K562 (cell line): ENCODE data around the gene MAEL. TPM values are rescaled to one million over a fixed set of nuclear protein-coding genes. Genes with fewer than 3 reads are reported as not detected.

ENCODE experiments used
- SPI1 ChIP-seq: IDR thresholded peaks from 2 replicates; pipeline ENCODE4 v1.6.1; 2011; ENCODE audit warnings: low read depth, low read length, control low read depth, borderline replicate concordance
- polyA plus RNA-seq, 8 experiments: library from polyadenylated mRNA; depleted of rRNA in 4 of 8; stranded (reverse) in 5 of 8; unstranded in 3 of 8; fragments of >200 nt; fragmentation: Nextera tagmentation in 2 of 8; fragmentation: Illumina TruSeq in 1 of 8; extraction: Ambion mirVana in 2 of 8; extraction: Trizol in 1 of 8; gene quantifications; 2 replicates each; pipeline versions ENCODE4 v1.2.1 to v1.2.3, GENCODE V29; 2011 to 2014; ENCODE audit warnings: inconsistent platforms in 1 of 8, missing spikeins in 1 of 8
- total RNA-seq, 7 experiments: library from RNA; depleted of rRNA in 6 of 7; stranded (reverse); fragments of >200 nt in 6 of 7; fragmentation: Illumina TruSeq in 2 of 7; extraction: Trizol in 2 of 7; gene quantifications; 2 replicates each; pipeline versions ENCODE4 v1.2.1 to v1.2.3, GENCODE V29; 2011 to 2021; ENCODE audit warnings: low replicate concordance in 1 of 7
- TF ChIP-seq, protein P1 (sequence below): fragments of 450-650 bp; IDR thresholded peaks from 2 replicates; pipeline ENCODE4 v1.6.1; 2016; ENCODE audit warnings: low read depth

Gene MAEL
- total and polyA plus RNA-seq, 9 of the 15 experiments (the other 6 are each of a cell fraction or from before 2014, with no cell fraction given): 0.11 to 1.9 (median 0.75) TPM

DNA sequence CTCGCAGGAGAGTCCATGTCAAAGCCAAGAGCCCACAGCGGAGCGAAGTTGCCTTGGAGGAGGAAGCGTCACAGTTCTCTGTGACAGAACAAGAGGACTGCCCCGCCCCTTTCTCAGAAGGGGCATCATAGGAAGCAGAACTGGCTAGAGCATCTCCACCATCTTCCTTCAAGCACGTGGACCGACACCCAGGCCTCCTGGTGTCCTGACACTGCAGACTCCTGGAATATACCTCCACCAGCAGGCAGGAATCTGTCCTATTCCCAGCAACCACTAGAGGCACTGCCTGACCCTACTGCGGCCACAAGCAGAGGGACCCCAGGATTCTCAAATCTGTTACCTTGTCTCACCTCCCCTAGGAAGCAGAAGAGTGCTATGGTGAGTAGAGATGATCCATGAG is 63.3 kb downstream of the MAEL start (continued):
- TF ChIP-seq, protein P1, sequence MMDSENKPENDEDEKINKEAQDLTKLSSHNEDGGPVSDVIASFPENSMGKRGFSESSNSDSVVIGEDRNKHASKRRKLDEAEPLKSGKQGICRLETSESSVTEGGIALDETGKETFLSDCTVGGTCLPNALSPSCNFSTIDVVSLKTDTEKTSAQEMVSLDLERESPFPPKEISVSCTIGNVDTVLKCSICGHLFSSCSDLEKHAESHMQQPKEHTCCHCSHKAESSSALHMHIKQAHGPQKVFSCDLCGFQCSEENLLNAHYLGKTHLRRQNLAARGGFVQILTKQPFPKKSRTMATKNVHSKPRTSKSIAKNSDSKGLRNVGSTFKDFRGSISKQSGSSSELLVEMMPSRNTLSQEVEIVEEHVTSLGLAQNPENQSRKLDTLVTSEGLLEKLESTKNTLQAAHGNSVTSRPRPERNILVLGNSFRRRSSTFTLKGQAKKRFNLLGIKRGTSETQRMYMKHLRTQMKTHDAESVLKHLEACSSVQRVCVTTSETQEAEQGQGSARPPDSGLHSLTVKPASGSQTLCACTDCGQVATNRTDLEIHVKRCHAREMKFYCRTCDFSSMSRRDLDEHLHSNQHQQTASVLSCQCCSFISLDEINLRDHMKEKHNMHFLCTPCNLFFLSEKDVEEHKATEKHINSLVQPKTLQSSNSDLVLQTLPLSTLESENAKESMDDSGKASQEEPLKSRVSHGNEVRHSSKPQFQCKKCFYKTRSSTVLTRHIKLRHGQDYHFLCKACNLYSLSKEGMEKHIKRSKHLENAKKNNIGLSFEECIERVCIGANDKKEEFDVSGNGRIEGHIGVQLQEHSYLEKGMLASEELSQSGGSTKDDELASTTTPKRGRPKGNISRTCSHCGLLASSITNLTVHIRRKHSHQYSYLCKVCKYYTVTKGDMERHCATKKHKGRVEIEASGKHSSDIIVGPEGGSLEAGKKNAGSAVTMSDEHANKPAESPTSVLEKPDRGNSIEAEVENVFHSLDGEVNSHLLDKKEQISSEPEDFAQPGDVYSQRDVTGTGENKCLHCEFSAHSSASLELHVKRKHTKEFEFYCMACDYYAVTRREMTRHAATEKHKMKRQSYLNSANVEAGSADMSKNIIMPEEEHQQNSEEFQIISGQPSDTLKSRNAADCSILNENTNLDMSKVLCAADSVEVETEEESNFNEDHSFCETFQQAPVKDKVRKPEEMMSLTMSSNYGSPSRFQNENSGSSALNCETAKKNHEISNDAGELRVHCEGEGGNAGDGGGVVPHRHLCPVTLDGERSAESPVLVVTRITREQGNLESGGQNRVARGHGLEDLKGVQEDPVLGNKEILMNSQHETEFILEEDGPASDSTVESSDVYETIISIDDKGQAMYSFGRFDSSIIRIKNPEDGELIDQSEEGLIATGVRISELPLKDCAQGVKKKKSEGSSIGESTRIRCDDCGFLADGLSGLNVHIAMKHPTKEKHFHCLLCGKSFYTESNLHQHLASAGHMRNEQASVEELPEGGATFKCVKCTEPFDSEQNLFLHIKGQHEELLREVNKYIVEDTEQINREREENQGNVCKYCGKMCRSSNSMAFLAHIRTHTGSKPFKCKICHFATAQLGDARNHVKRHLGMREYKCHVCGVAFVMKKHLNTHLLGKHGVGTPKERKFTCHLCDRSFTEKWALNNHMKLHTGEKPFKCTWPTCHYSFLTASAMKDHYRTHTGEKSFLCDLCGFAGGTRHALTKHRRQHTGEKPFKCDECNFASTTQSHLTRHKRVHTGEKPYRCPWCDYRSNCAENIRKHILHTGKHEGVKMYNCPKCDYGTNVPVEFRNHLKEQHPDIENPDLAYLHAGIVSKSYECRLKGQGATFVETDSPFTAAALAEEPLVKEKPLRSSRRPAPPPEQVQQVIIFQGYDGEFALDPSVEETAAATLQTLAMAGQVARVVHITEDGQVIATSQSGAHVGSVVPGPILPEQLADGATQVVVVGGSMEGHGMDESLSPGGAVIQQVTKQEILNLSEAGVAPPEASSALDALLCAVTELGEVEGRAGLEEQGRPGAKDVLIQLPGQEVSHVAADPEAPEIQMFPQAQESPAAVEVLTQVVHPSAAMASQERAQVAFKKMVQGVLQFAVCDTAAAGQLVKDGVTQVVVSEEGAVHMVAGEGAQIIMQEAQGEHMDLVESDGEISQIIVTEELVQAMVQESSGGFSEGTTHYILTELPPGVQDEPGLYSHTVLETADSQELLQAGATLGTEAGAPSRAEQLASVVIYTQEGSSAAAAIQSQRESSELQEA: no peak
- no peak for TF ChIP-seq SPI1
